ENCODE data around the gene ARID1A. TPM values are rescaled to one million over a fixed set of nuclear protein-coding genes. Genes with fewer than 3 reads are reported as not detected.
A peak's percentile ranks its signal among the peaks of the same experiment; 100 is the strongest.

The ARID1A gene
- total RNA-seq, 1 donor from 2014 or later, result 186 TPM

- TF ChIP-seq, protein P1, sequence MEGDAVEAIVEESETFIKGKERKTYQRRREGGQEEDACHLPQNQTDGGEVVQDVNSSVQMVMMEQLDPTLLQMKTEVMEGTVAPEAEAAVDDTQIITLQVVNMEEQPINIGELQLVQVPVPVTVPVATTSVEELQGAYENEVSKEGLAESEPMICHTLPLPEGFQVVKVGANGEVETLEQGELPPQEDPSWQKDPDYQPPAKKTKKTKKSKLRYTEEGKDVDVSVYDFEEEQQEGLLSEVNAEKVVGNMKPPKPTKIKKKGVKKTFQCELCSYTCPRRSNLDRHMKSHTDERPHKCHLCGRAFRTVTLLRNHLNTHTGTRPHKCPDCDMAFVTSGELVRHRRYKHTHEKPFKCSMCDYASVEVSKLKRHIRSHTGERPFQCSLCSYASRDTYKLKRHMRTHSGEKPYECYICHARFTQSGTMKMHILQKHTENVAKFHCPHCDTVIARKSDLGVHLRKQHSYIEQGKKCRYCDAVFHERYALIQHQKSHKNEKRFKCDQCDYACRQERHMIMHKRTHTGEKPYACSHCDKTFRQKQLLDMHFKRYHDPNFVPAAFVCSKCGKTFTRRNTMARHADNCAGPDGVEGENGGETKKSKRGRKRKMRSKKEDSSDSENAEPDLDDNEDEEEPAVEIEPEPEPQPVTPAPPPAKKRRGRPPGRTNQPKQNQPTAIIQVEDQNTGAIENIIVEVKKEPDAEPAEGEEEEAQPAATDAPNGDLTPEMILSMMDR (IDR thresholded peaks at IDR 0.05; ENCODE audit: unreplicated experiment), result no peak
- Mint-ChIP-seq H3K27me3 (no peaks in the 10 kb centered on the region), H3K9me3 (ENCODE audit: low read depth) (no peaks in the 10 kb centered on the region), H3K27ac (no peak overlapping the region), H3K36me3 (ENCODE audit: insufficient read depth) (no peaks in the 10 kb centered on the region), H3K4me1 (ENCODE audit: low read depth) (peaks cover 20% of the 10 kb centered on the region), H3K4me3 (ENCODE audit: low read depth) (peak overlapping the region; percentile 66)
- DNase-seq (ENCODE audit: low spot score, unreplicated experiment), result no peak
Observed at GRCh38 chr1:26696119-26696653, 371 bp downstream of the ARID1A start.

DNA sequence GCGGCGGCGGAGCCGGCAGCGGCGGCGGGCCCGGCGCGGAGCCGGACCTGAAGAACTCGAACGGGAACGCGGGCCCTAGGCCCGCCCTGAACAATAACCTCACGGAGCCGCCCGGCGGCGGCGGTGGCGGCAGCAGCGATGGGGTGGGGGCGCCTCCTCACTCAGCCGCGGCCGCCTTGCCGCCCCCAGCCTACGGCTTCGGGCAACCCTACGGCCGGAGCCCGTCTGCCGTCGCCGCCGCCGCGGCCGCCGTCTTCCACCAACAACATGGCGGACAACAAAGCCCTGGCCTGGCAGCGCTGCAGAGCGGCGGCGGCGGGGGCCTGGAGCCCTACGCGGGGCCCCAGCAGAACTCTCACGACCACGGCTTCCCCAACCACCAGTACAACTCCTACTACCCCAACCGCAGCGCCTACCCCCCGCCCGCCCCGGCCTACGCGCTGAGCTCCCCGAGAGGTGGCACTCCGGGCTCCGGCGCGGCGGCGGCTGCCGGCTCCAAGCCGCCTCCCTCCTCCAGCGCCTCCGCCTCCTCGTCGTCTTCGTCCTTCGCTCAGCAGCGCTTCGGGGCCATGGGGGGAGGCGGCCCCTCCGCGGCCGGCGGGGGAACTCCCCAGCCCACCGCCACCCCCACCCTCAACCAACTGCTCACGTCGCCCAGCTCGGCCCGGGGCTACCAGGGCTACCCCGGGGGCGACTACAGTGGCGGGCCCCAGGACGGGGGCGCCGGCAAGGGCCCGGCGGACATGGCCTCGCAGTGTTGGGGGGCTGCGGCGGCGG, 1.0 kb downstream of the ARID1A start:
- no peak for DNase-seq (ENCODE audit: low spot score, unreplicated experiment)
- Mint-ChIP-seq H3K36me3 (ENCODE audit: insufficient read depth) (no peaks in the 10 kb centered on the region), H3K27me3 (no peaks in the 10 kb centered on the region), H3K4me3 (ENCODE audit: low read depth) (peak overlapping the region; percentile 66), H3K27ac (peak overlapping the region; percentile 68), H3K9me3 (ENCODE audit: low read depth) (no peaks in the 10 kb centered on the region), H3K4me1 (ENCODE audit: low read depth) (peaks cover 20% of the 10 kb centered on the region)
- TF ChIP-seq, protein P1 (IDR thresholded peaks at IDR 0.05; ENCODE audit: unreplicated experiment), result no peak

DNA sequence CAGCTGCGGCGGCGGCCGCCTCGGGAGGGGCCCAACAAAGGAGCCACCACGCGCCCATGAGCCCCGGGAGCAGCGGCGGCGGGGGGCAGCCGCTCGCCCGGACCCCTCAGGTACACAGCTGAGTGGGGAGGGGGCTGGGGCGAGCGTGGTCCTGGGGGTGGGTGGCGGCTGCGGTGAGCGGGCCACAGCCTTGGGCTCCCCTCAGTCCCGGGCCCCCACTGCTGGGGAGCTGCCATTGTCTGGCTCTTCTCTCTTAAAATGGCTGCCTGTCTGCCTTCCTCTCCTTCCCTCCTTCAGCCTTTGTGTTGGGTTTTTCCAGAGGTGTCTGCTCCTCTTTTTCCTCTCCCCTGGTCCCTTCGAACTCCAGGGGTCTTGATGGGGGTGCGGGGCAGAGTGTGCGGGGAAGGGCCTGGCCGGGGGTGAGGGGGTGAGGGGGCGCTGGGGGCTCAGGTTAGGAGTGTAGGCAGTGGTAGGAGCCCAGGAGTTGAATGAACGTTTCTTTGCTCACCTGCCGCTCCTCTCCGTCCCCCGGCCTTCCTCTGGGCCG, 1.7 kb downstream of the ARID1A start:
- H3K27me3 Mint-ChIP-seq, result no peaks in the 10 kb centered on the region
- no peak overlapping the region for H3K4me3 Mint-ChIP-seq (ENCODE audit: low read depth)
- no peak for DNase-seq (ENCODE audit: low spot score, unreplicated experiment)
- H3K9me3 Mint-ChIP-seq (ENCODE audit: low read depth), result no peaks in the 10 kb centered on the region
- TF ChIP-seq, protein P1 (IDR thresholded peaks at IDR 0.05; ENCODE audit: unreplicated experiment), result no peak
- H3K36me3 Mint-ChIP-seq (ENCODE audit: insufficient read depth), result no peaks in the 10 kb centered on the region
- no peak overlapping the region for H3K27ac Mint-ChIP-seq
- H3K4me1 Mint-ChIP-seq (ENCODE audit: low read depth), result peaks cover 20% of the 10 kb centered on the region

DNA sequence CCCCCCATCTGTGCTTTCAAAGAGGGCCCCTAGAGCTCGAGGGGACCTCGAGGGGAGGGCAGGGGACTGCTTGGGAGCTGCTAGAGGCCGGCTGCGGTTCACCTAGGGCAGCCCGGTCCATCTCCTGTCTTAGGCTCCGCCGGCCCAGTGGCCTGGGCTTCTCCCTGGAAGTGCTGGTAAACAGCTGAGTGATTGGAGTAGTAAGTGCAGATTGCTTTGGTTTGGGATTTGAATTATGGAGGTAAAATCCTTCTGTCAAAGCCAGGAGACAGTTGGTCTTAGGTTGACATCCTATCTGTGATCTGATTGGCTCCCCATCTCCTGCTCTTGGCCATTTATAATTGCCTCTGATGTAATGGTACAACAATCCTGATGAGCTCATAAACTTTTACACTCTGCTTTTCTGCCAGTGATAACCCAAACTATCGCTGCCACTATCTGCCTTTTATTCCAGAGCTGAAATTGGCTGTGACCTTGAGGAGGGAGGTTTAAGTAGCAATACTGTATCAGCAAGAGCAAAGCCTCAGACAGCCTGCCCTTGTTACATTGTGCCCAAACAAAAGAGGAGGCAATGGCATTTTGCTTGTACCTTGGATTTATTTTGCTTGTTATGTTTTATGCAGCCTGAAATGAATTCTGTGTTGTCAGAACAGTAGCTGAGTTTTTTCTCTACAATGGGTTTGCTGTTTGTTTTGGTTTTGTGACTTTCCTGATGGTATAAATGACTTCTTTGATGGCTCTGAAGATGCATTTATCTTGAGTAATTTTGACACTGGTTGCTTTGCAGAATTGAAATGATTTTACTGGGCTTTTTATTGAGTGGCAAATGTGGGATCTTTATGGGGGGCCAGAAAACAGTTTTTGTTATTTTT, 2.4 kb downstream of the ARID1A start:
- TF ChIP-seq, protein P1 (IDR thresholded peaks at IDR 0.05; ENCODE audit: unreplicated experiment), result no peak
- DNase-seq (ENCODE audit: low spot score, unreplicated experiment), result no peak
- H3K36me3 Mint-ChIP-seq (ENCODE audit: insufficient read depth), result no peaks in the 10 kb centered on the region
- H3K9me3 Mint-ChIP-seq (ENCODE audit: low read depth), result no peaks in the 10 kb centered on the region
- peaks cover 18% of the 10 kb centered on the region for H3K4me1 Mint-ChIP-seq (ENCODE audit: low read depth)
- no peaks in the 10 kb centered on the region for H3K27me3 Mint-ChIP-seq
- no peak overlapping the region for H3K27ac Mint-ChIP-seq
- H3K4me3 Mint-ChIP-seq (ENCODE audit: low read depth), result no peak overlapping the region

GRCh38 chr1:26700711-26701110, 4.9 kb downstream of the ARID1A start:
- Mint-ChIP-seq H3K4me1 (ENCODE audit: low read depth) (peaks cover 9% of the 10 kb centered on the region), H3K27me3 (no peaks in the 10 kb centered on the region), H3K36me3 (ENCODE audit: insufficient read depth) (no peaks in the 10 kb centered on the region), H3K4me3 (ENCODE audit: low read depth) (no peak overlapping the region), H3K9me3 (ENCODE audit: low read depth) (no peaks in the 10 kb centered on the region), H3K27ac (no peak overlapping the region)
- no peak for DNase-seq (ENCODE audit: low spot score, unreplicated experiment)
- TF ChIP-seq, protein P1 (IDR thresholded peaks at IDR 0.05; ENCODE audit: unreplicated experiment), result no peak
